ENCODE measurements around the gene ARHGAP21. TPM values are rescaled to one million over a fixed set of nuclear protein-coding genes. Genes with fewer than 3 reads are reported as not detected.

Gene ARHGAP21
- total and polyA plus RNA-seq, 9 of the 15 experiments (the other 6 are each of a cell fraction or from before 2014, with no cell fraction given): 13.6 to 145 (median 60.8) TPM

GRCh38 chr10:24722676-24723385, 856 bp downstream of the ARHGAP21 start (continued):
- TF ChIP-seq PHF8 (IDR thresholded peaks at IDR 0.05; ENCODE audit: borderline replicate concordance, low read length): peak; percentile 53; the same call in 1 of the 2 replicates
- TF ChIP-seq YY1 (IDR thresholded peaks at IDR 0.05; ENCODE audit: borderline replicate concordance in 1 of 3, control insufficient read depth in 1 of 3, extremely low read depth in 1 of 3, insufficient read depth in 3 of 3, insufficient read length in 1 of 3, insufficient replicate concordance in 2 of 3, low read depth in 1 of 3, low read length in 2 of 3): peak in 1 of 3 experiments; percentile 3
- TF ChIP-seq MCM7 (IDR thresholded peaks at IDR 0.05): no peak
- 0 out of 2 replicates have a peak, but pooled peaks have one; percentile 11 for TF ChIP-seq CTBP1 (IDR thresholded peaks at IDR 0.05; ENCODE audit: borderline replicate concordance)
- no peak for TF ChIP-seq HDAC3 (IDR thresholded peaks at IDR 0.05; ENCODE audit: borderline replicate concordance, partially characterized antibody)
- TF ChIP-seq POLR2A (conservative IDR thresholded peaks at IDR 0.05): peak; percentile 61
- no peak for TF ChIP-seq FOS (IDR thresholded peaks at IDR 0.05; ENCODE audit: extremely low read depth, insufficient read length)
- 0 out of 2 replicates have a peak, but pooled peaks have one; percentile 20 for TF ChIP-seq SAFB (IDR thresholded peaks at IDR 0.05; ENCODE audit: borderline replicate concordance, low read depth, low read length)
- 0 out of 2 replicates have a peak, but pooled peaks have one; percentile 14 for TF ChIP-seq GATAD2B (IDR thresholded peaks at IDR 0.05; ENCODE audit: borderline replicate concordance)
- peak; percentile 49 for TF ChIP-seq TAF1 (IDR thresholded peaks at IDR 0.05; ENCODE audit: control insufficient read depth, extremely low read depth, insufficient read depth, low read length, severe bottlenecking)
- TF ChIP-seq KDM2B (CRISPR knock-in tag; IDR thresholded peaks at IDR 0.05): peak; percentile 83; the same call in 1 of the 2 replicates
- peak in 1 of 2 experiments; percentile 20; a peak in 1 of 4 replicates for TF ChIP-seq MLLT1 (IDR thresholded peaks at IDR 0.05)
- peak; percentile 59 for TF ChIP-seq KDM5B (IDR thresholded peaks at IDR 0.05; ENCODE audit: insufficient replicate concordance, low read depth, low read length)
- peak; percentile 13 for TF ChIP-seq CCNT2 (IDR thresholded peaks at IDR 0.05; ENCODE audit: borderline replicate concordance, extremely low read depth, insufficient read length, low read depth, low read length)
- peak; percentile 29 for TF ChIP-seq RBBP5 (IDR thresholded peaks at IDR 0.05; ENCODE audit: borderline replicate concordance, insufficient read depth, low read length, poor library complexity, severe bottlenecking)
- peak; percentile 49 for TF ChIP-seq ZFP36 (IDR thresholded peaks at IDR 0.05; ENCODE audit: low read depth, low read length, partially characterized antibody)
- TF ChIP-seq MXI1 (IDR thresholded peaks at IDR 0.05; ENCODE audit: low read depth, low read length): no peak
- TF ChIP-seq KAT7 (CRISPR knock-in tag; IDR thresholded peaks at IDR 0.05; ENCODE audit: borderline replicate concordance): no peak; the same call in 1 of the 2 replicates
- TF ChIP-seq CXXC5 (CRISPR knock-in tag; IDR thresholded peaks at IDR 0.05): peak; percentile 12
- peak in 1 of 2 experiments; percentile 30; a peak in 2 of 4 replicates for TF ChIP-seq NRF1 (conservative IDR thresholded peaks at IDR 0.05 in 1 of 2, IDR thresholded peaks at IDR 0.05 in 1 of 2)
- TF ChIP-seq SIN3A (IDR thresholded peaks at IDR 0.05; ENCODE audit: borderline replicate concordance in 2 of 2, control insufficient read depth in 1 of 2, low read depth in 2 of 2, low read length in 2 of 2): peak; percentile 43 to 68; a peak in 2 of 4 replicates
- peak; percentile 16 to 64; a peak in 3 of 4 replicates for TF ChIP-seq UBTF (IDR thresholded peaks at IDR 0.05; ENCODE audit: borderline replicate concordance in 1 of 2, low read depth in 2 of 2, low read length in 2 of 2)
